Skin epidermis (tissue), 12 donors: Measurements from ENCODE around the gene TMEM164.
"Not testable (repeated sequence)": the region's sequence is repeated elsewhere in the genome, so short reads cannot be mapped to it uniquely, and the experiment has no call there.

ENCODE experiments used
- H3K27ac ChIP-seq, 21 experiments: fragments of 200-600 bp; sonication (generic) in 11 of 21; one replicate each; pipeline ENCODE4 v1.5.0; 2020; ENCODE audit warnings: mild to moderate bottlenecking in 3 of 21, inconsistent platforms in 2 of 21, moderate library complexity in 2 of 21
- H3K4me3 ChIP-seq, 7 experiments: fragments of 200-600 bp; sonication (generic) in 2 of 7; one replicate each; pipeline ENCODE4 v1.5.0; 2020; ENCODE audit warnings: inconsistent platforms in 2 of 7, mild to moderate bottlenecking in 2 of 7, moderate library complexity in 1 of 7

Gene TMEM164

DNA sequence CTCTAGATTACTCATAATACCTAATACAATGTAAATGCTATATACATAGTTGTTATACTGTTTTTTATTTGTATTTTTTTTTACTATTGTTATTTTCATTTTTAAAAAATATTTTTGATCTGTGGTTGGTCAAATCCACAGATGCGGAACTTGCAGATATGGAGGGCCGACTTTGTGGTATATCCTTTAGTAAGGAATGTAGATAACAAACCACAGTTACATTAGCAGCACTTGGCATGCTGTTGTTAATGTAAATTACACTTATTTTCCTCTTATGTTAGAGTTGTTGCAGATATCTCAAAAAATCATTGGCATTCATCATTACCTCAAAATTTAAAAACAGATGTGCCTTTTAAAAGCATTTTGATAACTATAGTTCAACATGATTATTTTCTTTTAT is 151.0 kb downstream of the TMEM164 start:
- Histone ChIP-seq H3K27ac (no peak overlapping the region), H3K4me3 (no peak overlapping the region)

- H3K27ac ChIP-seq, H3K4me3 ChIP-seq: not testable (repeated sequence)
Observed at GRCh38 chrX:110154328-110154727, 151.4 kb downstream of the TMEM164 start.

DNA sequence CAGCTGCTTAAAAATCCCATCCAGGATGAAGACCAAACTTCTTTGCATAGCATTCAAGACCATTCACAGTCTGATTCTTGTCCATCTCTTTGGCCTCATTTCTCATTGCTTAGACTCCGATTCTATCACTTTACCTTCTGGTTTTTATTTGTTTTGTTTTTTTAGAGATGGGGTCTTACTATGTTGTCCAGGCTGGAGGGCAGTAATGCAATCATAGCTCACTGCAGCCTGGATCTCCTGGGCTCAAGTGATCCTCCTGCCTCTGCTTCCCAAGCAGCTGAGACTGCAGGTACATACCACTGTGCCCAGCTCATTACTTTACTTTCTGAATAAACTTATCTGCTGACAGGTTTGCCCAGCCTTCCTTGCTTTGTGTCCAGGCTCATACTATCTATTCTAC is 152.8 kb downstream of the TMEM164 start:
- Histone ChIP-seq H3K27ac (no peak overlapping the region), H3K4me3 (no peak overlapping the region)

- Histone ChIP-seq H3K4me3 (no peak overlapping the region), H3K27ac (no peak overlapping the region)
Observed at GRCh38 chrX:110156167-110156754, 153.3 kb downstream of the TMEM164 start.

DNA sequence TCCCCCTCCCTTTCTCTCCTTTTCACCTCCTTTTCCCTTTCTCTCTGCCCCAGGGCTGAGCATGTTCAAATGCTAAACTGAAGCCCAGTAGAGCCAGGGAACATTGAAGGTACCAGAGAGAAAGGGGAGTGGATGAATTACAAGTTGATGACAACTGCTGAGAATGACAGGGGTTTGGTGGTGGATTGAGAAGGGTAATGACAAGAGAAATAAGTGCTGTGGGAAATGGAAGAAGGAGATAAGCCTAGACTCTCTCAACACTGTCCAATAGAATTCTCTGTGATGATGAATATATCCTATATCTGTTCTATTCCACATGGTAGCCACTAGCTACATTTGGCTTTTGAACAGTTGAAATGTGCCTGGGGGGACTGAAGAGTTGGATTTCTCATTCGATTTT is 154.5 kb downstream of the TMEM164 start:
- H3K27ac ChIP-seq, result no peak overlapping the region
- H3K4me3 ChIP-seq, result no peak overlapping the region

GRCh38 chrX:110159235-110159634 is 156.3 kb downstream of the TMEM164 start:
- no peak overlapping the region for H3K27ac ChIP-seq

DNA sequence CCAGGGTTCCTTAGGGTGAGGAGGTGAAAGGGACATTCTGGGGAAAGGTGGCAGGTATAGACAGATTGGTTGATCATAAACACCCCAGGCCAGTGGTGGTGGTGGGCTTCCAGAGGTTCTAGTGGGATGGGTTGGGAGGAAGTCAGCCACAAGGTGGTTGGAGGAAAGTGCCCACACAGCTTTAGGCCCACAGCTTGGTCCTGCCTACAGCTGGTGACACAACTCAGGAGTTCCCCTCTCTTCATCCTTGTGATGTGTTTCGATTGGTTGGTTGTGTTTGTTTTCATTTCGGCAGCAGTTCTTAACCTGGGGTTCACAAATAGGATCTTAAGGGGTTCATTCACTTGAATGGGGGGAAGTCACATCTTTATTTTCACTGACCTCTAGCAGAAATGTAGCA is 157.0 kb downstream of the TMEM164 start:
- Histone ChIP-seq H3K27ac (no peak overlapping the region), H3K4me3 (no peak overlapping the region)

More at GRCh38 chrX:110159235-110159634, 156.3 kb downstream of the TMEM164 start:
- H3K4me3 ChIP-seq, result no peak overlapping the region

GRCh38 chrX:110161361-110161686 is 158.4 kb downstream of the TMEM164 start:
- Histone ChIP-seq H3K27ac (no peak overlapping the region), H3K4me3 (no peak overlapping the region)

DNA sequence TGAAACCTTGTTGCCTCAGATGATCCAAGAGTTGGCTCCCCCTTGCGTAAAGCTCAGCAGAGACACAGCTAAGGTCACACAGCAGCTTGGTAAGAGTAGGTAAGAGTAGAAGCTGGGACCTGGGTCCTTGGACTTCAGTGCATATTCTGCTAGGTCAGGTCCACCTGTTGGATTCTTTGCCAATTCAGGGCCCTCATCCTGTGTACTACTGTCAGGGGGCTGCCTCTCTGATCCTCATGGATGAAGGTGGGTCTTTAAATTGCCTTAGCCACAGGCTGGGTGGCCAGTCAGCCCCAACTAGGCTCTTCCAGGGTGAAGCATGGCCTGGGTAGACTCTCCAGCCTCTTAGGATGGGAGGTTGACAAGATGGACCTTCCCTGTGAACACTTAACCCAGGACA is 159.2 kb downstream of the TMEM164 start:
- Histone ChIP-seq H3K27ac (no peak overlapping the region), H3K4me3 (no peak overlapping the region)

DNA sequence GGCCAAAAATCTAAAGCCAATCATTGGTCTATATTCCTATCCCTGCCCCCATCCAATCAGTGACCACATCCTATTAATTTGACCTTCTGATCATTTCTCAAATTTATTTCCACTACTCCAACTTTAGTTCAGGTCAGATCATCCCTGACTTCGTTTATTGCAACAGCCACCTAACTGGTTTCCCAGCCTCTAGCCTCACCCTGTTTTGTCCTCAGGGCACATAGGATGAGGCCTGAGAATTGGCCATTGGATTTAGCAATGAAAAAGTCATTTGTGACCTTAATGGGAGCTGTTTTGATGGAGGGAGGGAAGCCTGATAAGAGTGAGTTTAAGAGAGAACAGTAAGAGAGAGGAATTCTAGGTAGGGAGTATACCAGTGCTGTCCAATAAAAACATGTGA is 160.0 kb downstream of the TMEM164 start:
- Histone ChIP-seq H3K27ac (no peak overlapping the region), H3K4me3 (no peak overlapping the region)

- H3K27ac ChIP-seq, result no peak overlapping the region
Observed at GRCh38 chrX:110163488-110163887, 160.6 kb downstream of the TMEM164 start.

DNA sequence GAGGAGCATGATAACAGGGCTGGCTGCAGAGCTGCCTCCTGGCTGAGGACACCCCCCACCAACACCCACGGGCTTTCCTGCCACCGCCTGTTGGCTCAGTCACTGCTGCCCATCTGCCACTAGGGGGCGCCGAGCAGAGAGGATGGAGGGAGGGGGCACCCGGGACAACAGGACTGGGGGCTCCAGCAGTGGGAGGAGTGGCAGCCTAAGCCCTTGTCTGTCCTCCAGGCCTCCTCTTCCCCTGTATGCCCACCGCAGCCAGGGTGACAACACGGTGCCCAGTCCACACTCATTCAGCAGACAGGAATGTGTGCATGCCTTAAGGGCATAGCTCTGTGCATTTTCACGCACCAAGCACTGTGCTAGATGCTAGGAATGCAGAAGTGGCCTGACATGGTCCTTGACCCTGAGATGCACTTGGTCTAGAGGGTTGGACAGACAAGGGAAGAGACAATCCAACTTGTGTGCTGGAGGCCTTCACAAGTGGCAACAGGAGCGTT is 165.1 kb downstream of the TMEM164 start:
- no peak overlapping the region for H3K27ac ChIP-seq
- H3K4me3 ChIP-seq, result no peak overlapping the region

More at GRCh38 chrX:110163488-110163887, 160.6 kb downstream of the TMEM164 start:
- H3K4me3 ChIP-seq, result no peak overlapping the region

GRCh38 chrX:110168585-110168984 is 165.7 kb downstream of the TMEM164 start:
- Histone ChIP-seq H3K4me3 (no peak overlapping the region), H3K27ac (no peak overlapping the region)

- H3K4me3 ChIP-seq, result no peak overlapping the region
- H3K27ac ChIP-seq, result no peak overlapping the region
Observed at GRCh38 chrX:110170029-110170428, 167.1 kb downstream of the TMEM164 start.

DNA sequence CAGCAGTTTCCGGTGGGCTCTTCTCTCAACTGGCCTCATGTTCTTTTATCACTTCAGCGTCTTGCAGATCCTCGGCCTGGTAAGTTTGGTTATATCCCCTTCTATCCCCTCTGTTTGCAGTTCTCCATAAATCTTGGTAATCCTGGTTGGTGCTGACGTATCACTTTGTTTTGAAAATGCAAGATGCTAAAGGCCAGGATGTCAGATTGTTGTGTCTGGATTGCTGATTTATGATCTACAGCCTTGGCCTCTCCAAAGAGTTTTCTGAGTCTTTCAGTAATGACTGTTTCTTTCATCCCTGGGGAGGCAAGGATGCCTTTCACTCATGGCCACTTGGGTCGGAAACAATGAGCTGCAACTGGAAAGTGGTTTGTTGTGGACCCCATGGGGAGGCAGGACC is 168.5 kb downstream of the TMEM164 start:
- Histone ChIP-seq H3K4me3 (no peak overlapping the region), H3K27ac (no peak overlapping the region)

GRCh38 chrX:110172215-110172614 is 169.3 kb downstream of the TMEM164 start:
- Histone ChIP-seq H3K4me3 (no peak overlapping the region), H3K27ac (no peak overlapping the region)

DNA sequence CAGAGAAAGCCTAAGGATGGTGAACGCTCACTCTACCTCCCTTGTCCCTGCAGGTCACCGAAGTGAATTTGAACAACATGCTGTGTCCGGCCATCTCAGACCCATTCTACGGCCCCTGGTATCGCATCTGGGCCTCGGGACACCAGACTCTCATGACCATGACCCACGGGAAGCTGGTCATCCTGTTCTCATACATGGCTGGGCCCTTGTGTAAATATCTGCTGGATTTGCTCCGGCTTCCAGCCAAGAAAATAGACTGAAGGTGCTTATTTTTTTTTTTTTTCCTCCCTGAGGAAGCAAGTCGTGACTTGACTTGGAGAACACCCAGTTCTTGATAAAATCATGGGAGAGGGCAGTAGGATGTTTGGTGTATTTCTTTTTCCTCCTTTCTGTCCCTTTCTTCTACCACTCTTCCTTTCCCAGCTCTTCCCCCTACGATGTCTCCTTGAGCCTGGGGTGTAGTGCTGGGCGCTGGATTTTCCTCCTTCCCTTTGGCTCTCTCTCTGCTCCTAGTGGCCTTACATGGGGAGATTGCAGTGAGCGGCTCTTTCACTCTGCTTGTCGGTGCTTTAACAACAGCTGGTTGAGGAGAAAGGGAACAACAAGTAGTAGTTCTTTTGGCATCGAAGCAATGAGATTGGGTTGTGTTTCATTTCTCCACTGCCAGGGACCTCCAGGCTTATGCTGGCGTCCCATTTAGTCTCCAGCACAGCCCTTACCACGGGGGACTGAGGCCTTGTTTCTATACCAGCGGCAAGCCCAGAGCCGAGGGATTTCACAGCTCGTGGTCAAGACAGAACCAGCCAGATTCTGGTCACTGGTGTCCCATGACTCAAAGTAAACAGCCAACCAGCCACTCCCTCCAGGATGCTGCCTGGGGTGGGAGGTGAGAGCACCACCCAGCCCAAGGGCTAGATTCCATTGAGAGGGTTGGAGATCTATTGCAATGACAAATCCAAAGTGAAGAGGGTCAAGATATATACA is 170.6 kb downstream of the TMEM164 start:
- Histone ChIP-seq H3K27ac (no peak overlapping the region), H3K4me3 (no peak overlapping the region)

- H3K27ac ChIP-seq, result no peak overlapping the region
- H3K4me3 ChIP-seq, result no peak overlapping the region
Observed at GRCh38 chrX:110175146-110175545, 172.2 kb downstream of the TMEM164 start.

GRCh38 chrX:110175696-110176095 is 172.8 kb downstream of the TMEM164 start:
- no peak overlapping the region for H3K27ac ChIP-seq

DNA sequence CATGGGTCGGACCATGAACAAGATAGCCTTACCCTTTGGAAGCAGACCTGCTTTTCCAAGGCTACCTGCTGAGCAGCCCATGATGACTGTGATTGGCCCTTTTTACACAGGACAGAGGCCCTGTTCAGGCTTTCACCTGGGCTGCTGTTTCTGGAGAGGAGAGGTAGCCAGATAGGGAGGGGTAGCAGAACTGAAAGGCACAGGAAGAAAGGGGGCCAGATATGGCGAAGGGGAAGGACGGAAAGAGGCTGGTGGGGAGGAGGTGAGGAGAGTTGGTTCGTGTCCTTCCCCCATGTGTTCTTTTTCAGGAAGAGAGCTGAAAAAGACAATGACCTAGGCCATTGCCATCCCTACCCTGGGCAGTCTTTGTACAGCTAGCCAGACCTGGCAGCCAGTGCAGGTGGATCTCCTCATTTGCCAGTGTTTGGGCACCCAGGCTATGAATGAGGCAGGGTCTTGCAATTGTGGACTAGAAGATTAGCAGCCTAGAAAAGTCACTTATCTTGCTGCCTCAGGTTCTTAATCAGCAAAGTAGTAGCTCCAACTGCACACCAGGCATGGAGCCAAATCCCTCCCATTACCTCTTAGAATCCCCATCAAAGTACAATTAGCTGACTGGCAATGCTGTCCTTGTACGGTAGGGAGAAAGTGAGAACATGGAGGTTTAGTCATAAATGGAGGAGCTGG is 175.4 kb downstream of the TMEM164 start:
- Histone ChIP-seq H3K27ac (no peak overlapping the region), H3K4me3 (no peak overlapping the region)

More at GRCh38 chrX:110175696-110176095, 172.8 kb downstream of the TMEM164 start:
- no peak overlapping the region for H3K4me3 ChIP-seq
